ENCODE results near the gene TRPM4. TPM values are rescaled to one million over a fixed set of nuclear protein-coding genes. Genes with fewer than 3 reads are reported as not detected.

The TRPM4 gene
- polyA plus RNA-seq, 6 donors from 2014 or later: 0.45 TPM; not detected in 5

DNA sequence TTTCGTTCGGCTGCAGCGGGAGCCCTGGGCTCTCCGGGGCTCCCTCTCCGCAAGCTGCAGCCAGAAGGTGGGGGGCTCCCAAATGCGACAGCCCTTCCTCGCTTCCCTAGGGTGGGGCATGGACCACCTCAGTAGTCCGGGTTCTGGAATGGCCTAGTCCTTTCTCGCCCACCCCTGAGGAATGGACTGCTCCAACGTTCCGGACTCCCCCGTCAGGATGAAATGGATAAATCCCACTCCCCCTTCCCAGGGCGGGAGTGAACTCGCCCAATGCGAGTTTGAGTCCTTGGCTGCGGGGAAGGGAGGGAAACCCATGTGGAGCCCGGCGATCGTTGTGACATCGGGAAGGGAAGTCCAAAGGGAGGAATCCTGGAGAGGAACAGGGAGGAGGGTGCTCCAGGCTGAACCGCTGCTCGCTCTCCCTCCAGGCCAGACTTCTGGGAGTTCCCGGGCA is 7.9 kb upstream of the TRPM4 start:
- Mint-ChIP-seq H3K9me3 (peaks cover 6 to 14% (median 11%) of the 10 kb centered on the region in 7 donors), H3K27me3 (peaks cover 61 to 95% (median 80%) of the 10 kb centered on the region in 3 donors), H3K4me1 (peaks cover 41 to 60% (median 56%) of the 10 kb centered on the region in 3 donors), H3K27ac (no peak overlapping the region), H3K36me3 (peaks cover 0 to 21% of the 10 kb centered on the region in 2 donors), H3K4me3 (peak overlapping the region; percentile 78 to 89 (median 85))
- no peak for DNase-seq
- ATAC-seq (ENCODE audit: low read depth in 2 of 2): no peak

DNA sequence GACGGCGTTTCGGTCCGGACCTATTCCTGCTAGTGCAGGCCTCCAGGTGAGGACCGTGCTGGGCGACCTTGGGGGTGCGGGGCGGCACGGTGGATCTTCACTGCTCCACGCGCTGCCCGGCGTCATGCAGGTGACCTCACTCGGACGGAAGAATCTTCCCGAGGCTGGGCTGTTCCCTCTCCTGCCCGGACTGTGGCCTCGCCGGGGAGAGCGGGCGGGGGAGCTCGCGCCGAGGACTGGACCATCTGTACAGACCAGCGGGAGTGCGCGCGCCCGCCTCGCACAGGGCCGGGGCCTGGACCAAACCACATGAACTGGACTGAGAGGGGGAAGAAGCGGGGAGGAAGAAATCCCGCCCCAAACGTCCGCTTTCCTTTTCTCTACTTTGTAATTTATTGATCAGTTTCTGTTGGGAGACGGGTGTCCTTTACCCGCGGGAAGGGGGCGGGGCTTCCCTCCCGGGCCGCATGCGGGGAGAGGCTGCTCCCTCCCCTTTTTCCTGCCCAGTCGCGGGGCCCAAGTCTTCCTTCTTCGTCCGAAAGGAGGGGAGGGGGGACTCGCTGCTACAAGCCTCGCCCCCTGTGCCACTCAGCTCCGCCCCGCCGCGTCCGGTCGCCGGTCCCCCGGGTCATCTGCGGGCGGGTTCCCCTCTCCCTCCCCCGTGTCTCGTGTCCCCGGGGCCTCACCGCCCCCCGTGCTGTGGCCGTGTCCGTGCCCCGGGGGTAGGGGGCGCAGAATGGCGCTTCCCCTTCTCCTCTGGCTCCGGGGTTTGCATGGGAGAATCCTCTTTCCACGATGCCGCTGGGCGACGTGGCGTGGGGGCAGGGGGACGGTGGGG is 7.3 kb upstream of the TRPM4 start:
- Mint-ChIP-seq H3K36me3 (peaks cover 0 to 23% of the 10 kb centered on the region in 2 donors), H3K9me3 (peaks cover 6 to 15% (median 13%) of the 10 kb centered on the region in 7 donors), H3K27ac (peak overlapping the region in 1 of 6 donors; percentile 35), H3K4me3 (peak overlapping the region; percentile 78 to 89 (median 85)), H3K27me3 (peaks cover 62 to 98% (median 82%) of the 10 kb centered on the region in 3 donors), H3K4me1 (peaks cover 41 to 56% (median 53%) of the 10 kb centered on the region in 3 donors)
- DNase-seq (peak; percentile 29), ATAC-seq (ENCODE audit: low read depth in 2 of 2) (peak; percentile 18 to 19)

DNA sequence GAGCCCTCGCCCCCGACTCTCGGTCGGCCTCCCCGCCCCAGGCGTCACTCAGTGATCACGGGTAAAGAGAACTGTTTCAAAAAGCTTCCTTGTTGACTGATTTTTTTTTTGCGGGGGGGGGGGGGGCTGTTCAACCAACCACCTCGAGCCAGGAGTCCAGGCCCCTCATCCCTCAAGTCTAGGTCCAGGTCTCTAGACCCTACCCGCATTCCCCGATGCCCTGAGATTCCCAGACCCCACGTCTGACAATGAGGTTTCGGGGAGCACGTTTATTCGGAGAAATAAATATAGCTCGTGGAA is 6.7 kb upstream of the TRPM4 start:
- peaks cover 58 to 98% (median 82%) of the 10 kb centered on the region in 3 donors for H3K27me3 Mint-ChIP-seq
- H3K36me3 Mint-ChIP-seq: peaks cover 0 to 23% of the 10 kb centered on the region in 2 donors
- H3K27ac Mint-ChIP-seq: no peak overlapping the region
- H3K9me3 Mint-ChIP-seq: peaks cover 6 to 15% (median 11%) of the 10 kb centered on the region in 7 donors
- ATAC-seq (ENCODE audit: low read depth in 2 of 2): no peak
- H3K4me3 Mint-ChIP-seq: peak overlapping the region; percentile 78 to 89 (median 85)
- peaks cover 38 to 50% (median 47%) of the 10 kb centered on the region in 3 donors for H3K4me1 Mint-ChIP-seq
- DNase-seq: no peak

- Mint-ChIP-seq H3K9me3 (peaks cover 6 to 15% (median 11%) of the 10 kb centered on the region in 7 donors), H3K27me3 (peaks cover 56 to 98% (median 82%) of the 10 kb centered on the region in 3 donors), H3K27ac (peak overlapping the region in 2 of 6 donors; percentile 83 to 86), H3K4me3 (peak overlapping the region; percentile 64 to 88 (median 84)), H3K4me1 (peaks cover 37 to 47% (median 41%) of the 10 kb centered on the region in 3 donors), H3K36me3 (peaks cover 0 to 23% of the 10 kb centered on the region in 2 donors)
- ATAC-seq (ENCODE audit: low read depth in 2 of 2) (peak; percentile 60 to 62), DNase-seq (peak; percentile 24)
These were observed 6.1 kb upstream of the TRPM4 start for GRCh38 chr19:49151267-49152118.

DNA sequence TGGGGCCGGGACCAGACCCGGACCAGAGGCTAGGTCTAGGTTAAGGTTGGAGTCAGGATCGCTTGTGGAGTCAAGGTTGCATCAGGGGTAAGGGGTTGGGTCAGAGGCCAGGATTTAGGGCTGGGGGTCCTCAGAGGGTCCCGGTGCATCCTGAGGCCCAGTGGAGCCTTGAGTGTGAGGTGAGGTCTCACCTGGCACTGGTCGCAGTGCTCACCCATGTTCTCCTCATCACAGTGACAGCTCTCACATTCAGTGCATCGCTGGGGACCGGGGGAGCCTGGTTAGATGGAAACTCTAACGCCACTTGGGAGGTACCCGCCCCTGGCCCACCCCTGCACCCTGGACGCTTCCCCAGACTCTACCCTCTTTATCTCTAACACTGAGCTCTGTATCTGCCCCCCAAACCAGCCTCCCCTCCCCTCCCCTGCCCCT is 5.5 kb upstream of the TRPM4 start:
- DNase-seq (no peak), ATAC-seq (ENCODE audit: low read depth in 2 of 2) (peak; percentile 6 to 7)
- Mint-ChIP-seq H3K27me3 (peaks cover 51 to 95% (median 80%) of the 10 kb centered on the region in 3 donors), H3K9me3 (peaks cover 6 to 15% (median 11%) of the 10 kb centered on the region in 7 donors), H3K36me3 (peaks cover 0 to 23% of the 10 kb centered on the region in 2 donors), H3K4me1 (peaks cover 37 to 47% (median 41%) of the 10 kb centered on the region in 3 donors), H3K27ac (no peak overlapping the region), H3K4me3 (peak overlapping the region in 3 of 8 donors; percentile 78 to 88 (median 82))

GRCh38 chr19:49153167-49153809 is 4.3 kb upstream of the TRPM4 start:
- Mint-ChIP-seq H3K27ac (no peak overlapping the region), H3K4me1 (peaks cover 40 to 47% (median 43%) of the 10 kb centered on the region in 3 donors), H3K9me3 (peaks cover 8 to 15% (median 11%) of the 10 kb centered on the region in 7 donors), H3K27me3 (peaks cover 48 to 92% (median 80%) of the 10 kb centered on the region in 3 donors), H3K4me3 (peak overlapping the region in 4 of 8 donors; percentile 12 to 88 (median 64)), H3K36me3 (peaks cover 0 to 23% of the 10 kb centered on the region in 2 donors)
- no peak for DNase-seq
- no peak for ATAC-seq (ENCODE audit: low read depth in 2 of 2)

DNA sequence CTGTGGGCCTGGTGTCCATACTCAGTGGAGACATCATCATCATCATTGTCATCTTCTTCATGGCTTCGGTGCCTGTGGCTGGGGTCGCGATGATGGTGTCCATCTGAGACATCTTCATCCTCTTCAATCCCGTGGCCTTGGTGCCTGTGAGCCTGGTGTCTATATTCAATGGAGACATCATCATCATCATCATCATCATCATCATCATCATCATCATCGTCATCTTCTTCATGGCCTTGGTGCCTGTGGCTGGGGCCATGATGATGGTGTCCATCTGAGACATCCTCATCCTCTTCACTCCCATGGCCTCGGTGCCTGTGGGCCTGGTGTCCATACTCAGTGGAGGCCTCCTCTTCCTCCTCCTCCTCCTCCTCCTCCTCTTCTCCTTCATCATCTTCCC is 3.3 kb upstream of the TRPM4 start:
- DNase-seq (no peak), ATAC-seq (ENCODE audit: low read depth in 2 of 2) (no peak)
- Mint-ChIP-seq H3K4me1 (peaks cover 35 to 41% (median 37%) of the 10 kb centered on the region in 3 donors), H3K27ac (peak overlapping the region in 1 of 6 donors; percentile 6), H3K9me3 (peaks cover 8 to 15% (median 11%) of the 10 kb centered on the region in 7 donors), H3K36me3 (peaks cover 0 to 23% of the 10 kb centered on the region in 2 donors), H3K4me3 (peak overlapping the region in 2 of 8 donors; percentile 43 to 50), H3K27me3 (peaks cover 49 to 89% (median 76%) of the 10 kb centered on the region in 3 donors)

DNA sequence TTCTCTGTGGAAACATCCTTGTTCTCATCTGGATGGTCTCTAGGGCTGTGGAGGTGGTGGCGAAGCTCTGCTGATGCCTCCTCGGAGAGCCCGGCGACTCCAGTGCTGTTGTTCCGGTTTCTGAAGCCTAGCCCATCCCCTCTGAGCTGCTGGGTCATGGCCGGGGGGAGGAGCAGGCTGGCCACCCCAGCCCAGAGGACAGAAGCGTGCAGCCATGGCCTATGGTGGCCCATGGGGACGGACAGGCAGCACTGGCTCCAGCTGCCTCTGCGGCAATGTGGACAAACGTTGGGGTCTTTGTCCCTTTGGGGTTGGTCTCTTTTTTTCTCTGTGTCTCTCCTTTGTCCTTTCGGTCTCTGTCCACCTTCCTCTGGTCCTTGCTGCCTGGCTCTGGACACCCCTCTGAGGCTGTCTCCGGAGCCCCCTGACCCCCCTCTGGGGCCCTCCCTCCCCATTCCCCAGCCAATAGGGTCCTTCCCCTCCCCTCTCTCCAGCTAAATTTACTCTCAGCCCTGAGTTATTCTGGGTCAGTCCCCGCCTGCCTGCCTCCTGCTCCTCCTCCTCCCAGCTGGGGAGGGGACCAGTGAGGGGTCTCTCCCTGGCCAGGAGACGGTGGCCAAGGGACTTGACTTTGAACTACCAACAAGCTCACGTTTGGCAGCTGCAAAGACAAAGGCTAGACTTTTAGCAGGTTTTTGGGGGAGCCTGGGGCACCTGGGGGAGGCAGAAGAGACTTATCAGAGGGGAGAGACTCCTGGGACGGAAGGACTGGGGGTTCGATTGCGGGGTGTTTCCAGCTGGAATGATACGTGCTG is 2.4 kb upstream of the TRPM4 start, which contains the start of gene HRC:
HRC (minus strand) TSS at position 392 of the 815 bp plus-strand sequence; CDS start at position 233, 159 bp downstream.
- ATAC-seq (ENCODE audit: low read depth in 2 of 2) (no peak), DNase-seq (no peak)
- Mint-ChIP-seq H3K4me1 (peaks cover 27 to 33% (median 31%) of the 10 kb centered on the region in 3 donors), H3K27me3 (peaks cover 49 to 88% (median 80%) of the 10 kb centered on the region in 3 donors), H3K27ac (peak within 1 kb of the TSS in 2 of 6 donors; percentile 6 to 59), H3K36me3 (peaks cover 0 to 23% of the 10 kb centered on the region in 2 donors), H3K4me3 (peak within 1 kb of the TSS in 3 of 8 donors; percentile 9 to 50 (median 43)), H3K9me3 (peaks cover 8 to 15% (median 11%) of the 10 kb centered on the region in 7 donors)

- H3K4me1 Mint-ChIP-seq: peaks cover 23 to 35% (median 28%) of the 10 kb centered on the region in 3 donors
These were observed 1.7 kb upstream of the TRPM4 start for GRCh38 chr19:49155820-49156346.

GRCh38 chr19:49160450-49161189 is 3.0 kb downstream of the TRPM4 start:
- no peak overlapping the region for H3K4me3 Mint-ChIP-seq
- no peak overlapping the region for H3K27ac Mint-ChIP-seq
- H3K36me3 Mint-ChIP-seq: no peaks in the 10 kb centered on the region
- no peak for ATAC-seq (ENCODE audit: low read depth in 2 of 2)
- DNase-seq: no peak
- peaks cover 37 to 50% (median 50%) of the 10 kb centered on the region in 3 donors for H3K27me3 Mint-ChIP-seq
- H3K9me3 Mint-ChIP-seq: peaks cover 0 to 6% (median 0%) of the 10 kb centered on the region in 7 donors
- peaks cover 7 to 15% (median 7%) of the 10 kb centered on the region in 3 donors for H3K4me1 Mint-ChIP-seq

More at GRCh38 chr19:49155820-49156346, 1.7 kb upstream of the TRPM4 start:
- Mint-ChIP-seq H3K4me3 (no peak overlapping the region), H3K9me3 (peaks cover 8 to 15% (median 11%) of the 10 kb centered on the region in 7 donors), H3K27ac (no peak overlapping the region), H3K36me3 (peaks cover 0 to 23% of the 10 kb centered on the region in 2 donors), H3K27me3 (peaks cover 53 to 90% (median 87%) of the 10 kb centered on the region in 3 donors)
- ATAC-seq (ENCODE audit: low read depth in 2 of 2) (no peak), DNase-seq (no peak)

- Mint-ChIP-seq H3K4me1 (peaks cover 7 to 14% (median 7%) of the 10 kb centered on the region in 3 donors), H3K36me3 (no peaks in the 10 kb centered on the region), H3K27ac (no peak overlapping the region), H3K9me3 (peaks cover 0 to 6% (median 0%) of the 10 kb centered on the region in 7 donors), H3K27me3 (peaks cover 31 to 50% (median 47%) of the 10 kb centered on the region in 3 donors), H3K4me3 (peak overlapping the region in 1 of 8 donors; percentile 33)
- no peak for ATAC-seq (ENCODE audit: low read depth in 2 of 2)
- DNase-seq: no peak
These were observed 4.4 kb downstream of the TRPM4 start for GRCh38 chr19:49161987-49162386.
